SIG-M5 treated with dmso at 0.1 percent for 504 hours (cell line): ENCODE results near the gene SEMG2.
A peak's percentile ranks its signal among the peaks of the same experiment; 100 is the strongest.

ENCODE experiments used
- DNase-seq: peaks from one replicate; lab custom pipeline; 2025; ENCODE audit not compliant: unreplicated experiment; lab: John Stamatoyannopoulos, UW

Gene SEMG2, protein sequence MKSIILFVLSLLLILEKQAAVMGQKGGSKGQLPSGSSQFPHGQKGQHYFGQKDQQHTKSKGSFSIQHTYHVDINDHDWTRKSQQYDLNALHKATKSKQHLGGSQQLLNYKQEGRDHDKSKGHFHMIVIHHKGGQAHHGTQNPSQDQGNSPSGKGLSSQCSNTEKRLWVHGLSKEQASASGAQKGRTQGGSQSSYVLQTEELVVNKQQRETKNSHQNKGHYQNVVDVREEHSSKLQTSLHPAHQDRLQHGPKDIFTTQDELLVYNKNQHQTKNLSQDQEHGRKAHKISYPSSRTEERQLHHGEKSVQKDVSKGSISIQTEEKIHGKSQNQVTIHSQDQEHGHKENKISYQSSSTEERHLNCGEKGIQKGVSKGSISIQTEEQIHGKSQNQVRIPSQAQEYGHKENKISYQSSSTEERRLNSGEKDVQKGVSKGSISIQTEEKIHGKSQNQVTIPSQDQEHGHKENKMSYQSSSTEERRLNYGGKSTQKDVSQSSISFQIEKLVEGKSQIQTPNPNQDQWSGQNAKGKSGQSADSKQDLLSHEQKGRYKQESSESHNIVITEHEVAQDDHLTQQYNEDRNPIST

DNA sequence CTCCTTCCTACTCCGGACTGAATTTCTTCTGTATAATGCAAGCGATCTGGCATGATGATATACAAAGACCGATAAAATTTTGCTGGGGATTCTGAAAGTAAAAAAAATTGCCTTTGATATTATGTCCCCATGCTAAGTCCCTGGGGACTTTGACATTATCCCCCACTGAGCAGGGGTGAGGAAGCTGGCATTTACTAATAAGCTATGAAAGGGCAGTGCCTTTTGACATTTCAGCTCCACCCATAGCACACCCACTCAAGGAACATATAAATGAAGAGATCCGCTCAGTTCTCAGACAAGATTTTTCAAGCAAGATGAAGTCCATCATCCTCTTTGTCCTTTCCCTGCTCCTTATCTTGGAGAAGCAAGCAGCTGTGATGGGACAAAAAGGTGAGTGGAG lies at the start of gene SEMG2:
TSS of gene SEMG2 (plus strand) at position 298 of the 400 bp plus-strand sequence. CDS start at position 315, 17 bp downstream.
- DNase-seq, result no peak

DNA sequence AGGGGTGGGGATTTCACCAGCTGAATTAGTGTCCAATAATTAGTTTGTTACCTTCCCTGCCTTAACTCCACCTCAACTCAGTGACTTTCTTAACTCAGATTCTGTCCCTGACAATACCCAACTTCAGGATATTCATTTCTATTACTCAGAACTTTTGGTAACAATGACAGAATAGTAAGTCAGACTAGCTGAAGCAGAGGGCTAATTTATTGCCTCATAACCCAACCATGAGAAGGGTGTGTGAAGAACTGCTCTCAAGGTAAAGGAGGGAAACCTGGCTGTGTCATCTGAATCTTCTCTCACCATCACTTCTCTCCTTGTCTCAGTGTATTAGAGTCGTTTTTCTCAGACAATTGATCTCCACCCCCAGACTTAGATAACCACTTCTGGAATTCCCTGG lies 47.7 kb upstream of the SEMG2 start:
- no peak for DNase-seq

DNA sequence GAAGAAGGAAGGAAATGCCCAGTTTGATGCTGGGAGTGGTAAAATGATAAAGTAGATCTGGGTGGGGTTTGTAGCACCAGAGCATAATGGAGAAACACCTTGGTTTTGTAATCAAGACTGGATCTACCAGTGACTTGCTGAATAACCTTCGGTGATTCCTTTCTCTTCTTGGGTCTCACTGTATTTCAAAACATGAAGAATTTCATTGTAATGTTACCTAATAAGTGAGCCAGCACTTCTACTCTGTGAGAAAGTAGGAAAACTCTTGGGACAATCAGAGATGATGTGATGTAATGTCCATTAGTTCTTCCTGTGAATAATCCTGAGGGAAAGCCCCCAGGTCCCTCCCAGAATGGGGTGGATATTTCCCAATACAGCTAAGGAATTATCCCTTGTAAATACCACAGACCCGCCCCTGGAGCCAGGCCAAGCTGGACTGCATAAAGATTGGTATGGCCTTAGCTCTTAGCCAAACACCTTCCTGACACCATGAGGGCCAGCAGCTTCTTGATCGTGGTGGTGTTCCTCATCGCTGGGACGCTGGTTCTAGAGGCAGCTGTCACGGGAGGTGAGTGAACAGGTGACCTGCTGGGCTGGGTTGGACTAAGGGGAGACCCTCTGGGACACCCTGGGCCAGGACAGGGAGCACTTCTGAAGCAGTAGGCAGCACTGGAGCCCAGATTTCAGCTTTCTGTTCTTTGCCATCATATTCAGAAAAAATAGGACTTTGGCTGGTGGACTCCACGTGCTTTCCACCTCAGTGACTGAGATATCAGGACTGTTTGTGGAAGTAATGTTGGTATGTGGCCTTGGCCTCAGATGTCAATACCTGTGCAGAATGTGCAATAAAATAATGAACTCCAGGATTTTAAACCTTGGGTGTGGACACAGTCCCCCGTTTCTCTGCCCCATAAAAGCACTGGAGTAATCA lies 46.5 kb upstream of the SEMG2 start, which contains the start of gene PI3:
TSS of gene PI3 (plus strand) at position 469 of the 931 bp plus-strand sequence. CDS start at position 490, 21 bp downstream.
- no peak for DNase-seq

DNA sequence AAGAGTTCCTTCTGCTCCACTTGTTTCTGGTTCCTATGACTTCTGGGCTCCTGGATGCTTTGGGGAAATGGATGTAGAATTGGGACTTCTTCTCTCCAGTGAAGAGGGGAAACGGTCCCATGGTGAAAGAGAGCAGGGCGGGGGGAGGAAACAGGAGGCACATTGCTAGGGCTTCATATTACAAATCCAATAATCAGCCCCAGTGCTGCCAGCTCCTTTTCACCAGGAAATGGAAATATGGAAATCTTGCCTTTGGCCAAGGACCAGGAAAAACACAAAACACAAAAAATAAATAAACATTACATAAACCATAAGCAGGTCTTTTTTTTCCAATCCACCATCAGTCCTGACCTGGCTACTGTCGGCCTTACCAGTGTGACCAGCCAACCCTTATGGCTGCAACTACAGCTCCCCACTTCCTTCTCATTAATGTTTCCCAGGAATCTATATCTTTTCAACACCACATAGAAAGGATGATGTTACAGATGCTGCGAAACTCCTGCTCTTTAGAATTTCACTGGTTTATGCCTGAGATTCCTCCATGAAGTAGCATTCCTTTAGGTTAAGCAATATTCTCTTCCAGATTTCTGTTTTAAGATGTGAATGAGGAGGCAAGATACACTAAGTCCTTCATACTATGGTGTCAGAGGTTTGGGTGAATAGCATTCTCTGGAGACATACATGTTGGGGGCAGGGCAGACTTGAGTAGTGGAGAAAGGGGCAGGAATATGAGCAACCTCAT lies 44.5 kb upstream of the SEMG2 start:
- no peak for DNase-seq

DNA sequence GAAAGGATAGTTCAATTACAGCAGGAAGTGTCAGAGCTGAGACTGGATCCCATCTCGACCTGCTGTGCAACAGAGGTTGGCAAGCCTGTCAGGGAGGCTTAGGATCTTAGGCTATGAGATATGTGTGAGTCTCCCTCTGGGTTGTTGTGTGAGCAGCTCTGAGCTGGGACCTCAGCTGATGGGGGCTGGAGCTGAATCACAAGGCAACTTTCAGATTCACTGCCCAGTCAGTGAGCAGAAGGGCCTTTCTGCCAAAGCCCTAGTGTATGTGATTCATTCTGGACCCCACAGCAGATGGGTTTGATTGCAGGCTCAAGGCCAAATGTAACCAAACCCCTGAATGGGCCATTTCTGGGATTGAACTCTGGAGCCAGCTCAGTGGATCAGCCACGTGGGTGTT lies 42.0 kb upstream of the SEMG2 start:
- no peak for DNase-seq

DNA sequence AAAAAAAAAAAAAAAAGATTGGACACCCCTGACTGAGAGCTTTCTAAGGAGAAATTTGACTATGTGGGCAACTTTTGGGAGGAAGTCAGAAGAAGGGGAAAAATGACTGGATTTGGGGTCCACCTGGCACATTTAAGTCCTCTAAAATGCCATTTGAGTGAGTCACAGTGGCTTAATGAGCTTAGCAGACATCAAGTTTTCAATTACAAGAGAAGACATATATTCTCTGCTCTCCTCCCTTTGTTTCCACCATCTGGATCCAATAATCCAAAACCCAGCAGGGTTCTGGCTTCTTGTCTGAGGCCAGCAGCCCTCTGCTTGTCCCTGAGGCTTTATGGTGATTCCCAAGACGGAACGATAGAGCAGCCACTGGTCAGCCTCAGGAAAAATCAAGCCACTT lies 39.5 kb upstream of the SEMG2 start:
- DNase-seq, result no peak

DNA sequence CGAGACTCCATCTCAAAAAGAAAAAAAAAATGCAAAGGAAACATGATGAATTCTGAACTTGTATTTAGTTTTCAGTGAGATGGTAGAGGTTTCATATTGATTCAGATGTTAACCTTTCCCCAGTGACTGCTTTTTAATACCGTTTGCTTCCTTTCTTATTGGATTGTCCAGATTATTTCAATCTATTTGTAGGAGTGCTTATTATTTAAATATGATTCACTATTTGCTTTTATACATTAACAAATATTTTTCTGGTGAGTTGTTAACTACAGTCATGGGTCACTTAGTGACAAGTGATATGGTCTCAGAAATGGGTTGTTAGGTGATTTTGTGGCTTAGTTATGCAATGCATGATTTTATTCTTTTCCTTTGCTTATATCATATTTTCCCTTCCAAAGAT lies 38.1 kb upstream of the SEMG2 start:
- DNase-seq, result no peak

DNA sequence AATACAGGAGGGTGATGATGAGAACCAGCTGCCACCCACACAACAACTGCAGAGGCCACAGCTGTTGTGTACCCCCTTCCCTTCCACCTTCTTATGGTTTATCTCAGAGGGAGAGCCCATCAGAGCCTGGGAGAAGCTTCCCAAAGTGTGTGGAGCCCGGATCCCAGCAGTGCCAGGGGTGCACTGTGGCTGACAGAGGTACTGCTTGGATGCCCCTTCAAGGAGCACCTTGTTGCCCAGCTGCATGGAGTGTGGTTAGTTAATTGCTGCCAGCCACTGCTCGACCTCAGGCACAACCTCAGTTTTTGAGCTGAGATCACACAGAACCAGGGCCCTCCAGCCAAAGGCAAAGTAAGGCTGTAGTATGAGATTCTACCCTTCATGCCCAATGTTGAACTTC lies 33.5 kb upstream of the SEMG2 start:
- DNase-seq, result no peak

DNA sequence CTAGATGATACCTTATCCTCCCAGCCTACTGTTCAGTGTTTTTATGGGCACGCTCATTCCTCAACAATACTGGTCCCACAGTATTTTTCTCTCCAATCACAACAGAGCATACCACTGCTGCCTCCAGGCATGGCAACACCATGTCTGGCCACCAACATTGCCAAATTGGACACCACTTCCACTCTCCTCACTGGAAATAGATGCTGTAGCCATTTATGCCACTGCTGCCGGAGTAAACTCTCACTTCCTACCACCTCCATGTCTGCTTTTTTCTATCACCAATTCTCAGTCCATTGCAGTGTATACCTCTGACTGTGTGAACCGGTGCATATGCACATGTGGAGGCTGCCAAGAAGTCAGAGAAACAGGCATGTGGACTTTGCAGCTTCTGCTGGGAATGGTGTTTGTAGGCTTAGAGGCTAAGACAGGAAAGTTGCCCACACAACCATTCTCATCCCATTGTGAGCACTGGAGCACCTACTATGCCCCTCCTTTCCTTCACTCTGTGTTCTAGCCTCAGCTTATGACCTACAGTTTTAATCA lies 32.0 kb upstream of the SEMG2 start:
- DNase-seq, result no peak

DNA sequence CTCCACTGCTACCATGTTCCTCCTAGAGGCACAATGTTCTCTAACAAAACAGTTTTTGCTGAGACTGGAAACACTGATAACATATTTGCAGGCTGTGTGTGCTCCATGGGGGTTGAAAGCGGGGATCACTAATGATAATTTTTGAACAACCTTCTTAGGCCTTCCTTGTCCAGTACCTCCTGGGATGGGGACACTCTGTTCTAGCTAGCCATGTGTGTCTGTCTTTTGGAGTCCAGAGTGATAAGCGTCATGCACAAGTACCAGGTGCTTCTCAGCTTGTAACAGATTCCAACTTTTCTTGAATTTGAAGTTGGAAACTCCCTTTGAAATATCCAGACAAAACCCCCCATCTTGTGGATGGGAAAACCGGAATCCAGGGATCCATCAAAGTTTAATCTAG lies 31.3 kb upstream of the SEMG2 start:
- no peak for DNase-seq

DNA sequence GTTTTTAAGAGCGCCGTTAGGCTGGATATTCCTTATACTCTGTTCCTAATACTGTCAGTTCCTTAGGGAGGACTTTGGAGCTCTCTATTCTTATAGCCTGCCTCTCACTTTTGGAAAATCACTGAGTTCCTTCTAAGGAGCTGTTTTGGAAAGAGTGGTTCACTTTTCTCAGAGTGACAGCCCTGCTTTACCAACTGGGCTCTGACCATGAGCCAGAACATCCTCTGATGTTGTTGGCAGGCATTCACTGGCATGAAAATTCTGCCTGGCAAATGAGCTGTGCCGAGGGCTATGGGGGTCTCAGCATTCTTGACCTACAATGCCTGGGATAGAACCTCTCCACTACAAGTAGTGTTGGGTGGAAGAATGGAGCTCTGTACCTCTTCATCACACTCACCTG lies 29.2 kb upstream of the SEMG2 start:
- DNase-seq, result no peak

DNA sequence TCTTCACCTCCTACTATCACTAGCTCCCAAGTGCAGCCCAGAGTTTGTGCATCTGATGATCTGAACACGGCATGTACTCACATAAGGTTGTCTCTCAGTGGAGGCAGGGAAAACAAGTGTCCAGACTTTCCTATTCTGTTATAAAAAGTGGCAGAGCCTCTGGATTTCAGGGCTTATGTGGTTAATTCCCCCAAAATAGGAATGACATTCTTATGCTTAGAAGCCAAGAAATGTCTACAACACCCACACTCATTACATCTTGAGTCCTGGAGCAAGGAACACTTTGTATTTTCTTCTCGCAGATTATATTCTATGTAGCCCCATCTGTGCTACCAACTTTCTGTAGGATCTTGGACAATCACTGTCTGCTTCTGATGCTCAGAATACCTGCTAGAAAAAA lies 27.8 kb upstream of the SEMG2 start:
- DNase-seq, result no peak

DNA sequence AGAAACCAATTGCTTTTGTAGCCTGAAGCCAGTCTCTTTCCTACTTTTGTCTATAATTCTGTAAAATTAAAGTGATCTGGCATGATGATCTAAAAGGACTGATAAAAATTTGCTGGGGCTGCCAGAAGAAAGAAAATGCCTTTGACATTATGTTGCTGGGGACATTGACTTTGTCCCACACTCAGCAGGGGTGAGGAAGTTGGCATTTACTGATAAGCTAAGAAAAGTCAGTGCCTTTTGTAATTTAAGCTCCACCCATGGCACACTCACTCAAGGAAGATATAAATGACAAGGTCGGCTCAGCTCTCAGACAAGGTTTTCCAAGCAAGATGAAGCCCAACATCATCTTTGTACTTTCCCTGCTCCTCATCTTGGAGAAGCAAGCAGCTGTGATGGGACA lies 14.4 kb upstream of the SEMG2 start, which contains the start of gene SEMG1:
TSS of gene SEMG1 (plus strand) at position 309 of the 400 bp plus-strand sequence. CDS start at position 330, 21 bp downstream.
- DNase-seq, result peak; percentile 26

DNA sequence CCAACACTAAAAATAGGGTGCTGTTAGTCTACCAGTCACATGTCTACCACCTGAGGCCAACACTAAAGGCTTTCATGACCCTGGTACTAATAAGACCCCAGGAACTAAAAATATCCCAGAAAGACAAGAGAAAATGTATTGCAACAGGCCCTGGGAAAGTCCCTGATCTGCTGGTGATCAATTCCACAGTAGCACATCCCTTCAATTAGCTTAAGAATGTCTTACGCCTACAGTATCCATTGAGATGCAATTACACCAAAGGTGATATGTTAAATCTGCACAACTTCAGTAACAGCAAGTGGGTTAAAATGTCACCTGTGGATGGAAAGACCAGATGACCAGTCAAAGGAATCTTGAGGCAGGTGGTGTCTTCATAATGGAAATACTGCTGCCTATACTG lies 11.2 kb upstream of the SEMG2 start:
- no peak for DNase-seq

DNA sequence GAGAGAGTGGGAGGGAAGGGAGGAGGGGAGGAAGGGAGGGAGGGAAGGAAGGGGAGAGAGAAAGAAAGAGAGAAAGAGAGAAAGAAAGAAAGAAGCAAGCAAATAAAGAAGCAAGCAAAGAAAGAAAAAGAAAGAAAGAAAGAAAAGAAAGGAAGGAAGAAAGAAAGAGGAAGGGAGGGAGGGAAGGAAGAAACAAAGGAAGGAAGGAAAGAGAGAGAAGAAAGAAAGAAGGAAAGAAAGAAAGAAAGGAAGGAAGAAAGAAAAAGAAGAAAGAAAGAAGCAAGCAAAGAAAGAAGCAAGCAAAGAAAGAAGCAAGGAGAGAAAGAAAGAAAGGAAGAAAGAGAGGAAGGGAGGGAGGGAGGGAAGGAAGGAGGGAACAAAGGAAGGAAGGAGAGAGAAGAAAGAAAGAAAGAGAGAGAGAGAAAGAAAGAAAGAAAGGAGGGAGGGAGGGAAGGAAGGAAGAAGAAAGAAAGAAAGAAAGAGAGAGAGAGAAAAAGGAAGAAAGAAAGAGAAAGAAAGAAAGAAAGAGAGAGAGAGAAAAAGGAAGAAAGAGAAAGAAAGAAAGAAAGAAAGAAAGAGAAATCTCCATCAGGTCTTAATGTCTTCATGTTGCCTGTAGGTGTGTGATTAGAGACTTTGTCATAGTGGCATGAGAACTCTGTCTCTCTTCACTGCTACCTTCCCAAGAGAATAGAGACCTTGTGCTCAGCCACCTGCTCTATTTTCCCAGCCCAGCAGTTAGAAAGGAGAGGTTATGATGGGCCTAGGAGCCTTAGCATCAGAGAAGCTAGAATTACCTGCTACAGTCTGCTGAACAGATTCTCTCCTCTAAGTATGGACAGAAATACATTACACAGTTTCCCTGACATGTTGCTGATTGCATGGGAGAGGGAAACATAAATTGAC lies 9.4 kb upstream of the SEMG2 start:
- no peak for DNase-seq

DNA sequence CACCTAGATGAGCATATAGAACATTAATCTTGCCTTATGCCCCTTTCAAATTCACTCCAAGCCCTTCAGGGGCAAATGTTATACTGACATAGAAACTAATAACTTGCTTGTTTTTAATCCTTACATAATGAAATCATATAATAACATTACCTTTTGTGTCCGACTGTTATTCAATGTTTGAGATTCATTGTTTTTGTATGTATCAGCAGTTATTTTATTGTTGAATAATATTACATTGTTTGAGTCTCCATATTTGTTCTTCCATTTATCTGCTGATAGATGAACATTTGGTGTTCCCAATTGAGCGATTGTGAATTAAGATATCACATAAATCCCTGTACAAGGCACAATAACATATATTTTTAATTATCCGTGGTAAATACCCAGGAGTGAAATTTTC lies 8.3 kb upstream of the SEMG2 start:
- DNase-seq, result no peak

DNA sequence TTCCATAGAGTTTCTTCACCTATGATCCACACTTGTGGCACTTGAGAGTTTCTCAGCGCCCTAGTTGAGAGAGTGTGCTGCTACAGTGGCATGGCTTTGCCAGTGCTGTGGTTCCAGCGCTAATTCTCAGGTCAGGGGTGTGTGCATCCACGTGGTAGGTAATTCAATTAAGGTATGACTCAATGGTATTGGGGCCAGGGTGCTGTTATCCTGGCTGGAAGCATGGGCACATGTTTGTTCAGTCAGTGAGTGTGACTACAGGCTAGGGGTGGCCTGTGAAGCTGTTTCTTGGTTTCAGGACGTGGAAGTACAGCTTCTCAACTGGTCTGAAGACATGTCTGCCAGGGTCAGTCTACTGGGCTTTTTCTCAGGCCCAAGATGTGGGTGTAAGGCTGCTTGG lies 3.0 kb upstream of the SEMG2 start:
- no peak for DNase-seq

DNA sequence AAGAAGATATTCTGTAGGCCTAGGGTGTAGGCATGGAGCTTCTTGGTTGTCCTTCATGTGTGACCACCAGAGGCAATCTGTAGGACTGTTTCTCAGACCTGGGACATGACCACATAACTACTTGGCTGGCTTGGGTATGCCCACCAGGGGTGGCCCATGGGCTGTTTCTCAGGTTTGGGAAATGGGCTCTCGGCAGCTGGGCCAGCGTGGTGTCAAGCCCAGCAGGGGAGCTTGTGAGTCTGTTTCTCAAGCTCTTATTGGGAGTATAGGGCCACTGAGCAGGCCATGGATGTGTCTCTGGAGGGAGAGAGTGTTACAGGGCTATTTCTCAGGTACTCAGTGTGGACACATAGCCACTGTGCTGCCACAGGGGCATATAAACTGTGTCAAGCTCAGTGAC lies 2.5 kb upstream of the SEMG2 start:
- no peak for DNase-seq

DNA sequence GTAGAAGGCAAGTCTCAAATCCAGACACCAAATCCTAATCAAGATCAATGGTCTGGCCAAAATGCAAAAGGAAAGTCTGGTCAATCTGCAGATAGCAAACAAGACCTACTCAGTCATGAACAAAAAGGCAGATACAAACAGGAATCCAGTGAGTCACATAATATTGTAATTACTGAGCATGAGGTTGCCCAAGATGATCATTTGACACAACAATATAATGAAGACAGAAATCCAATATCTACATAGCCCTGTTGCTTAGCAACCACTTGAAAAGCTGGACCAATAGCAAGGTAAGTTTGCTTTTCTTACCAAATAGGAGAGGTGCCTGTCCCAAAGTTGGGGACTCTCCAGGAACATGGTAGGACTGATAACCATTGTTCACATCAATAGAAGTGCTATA lies 2.0 kb downstream of the SEMG2 start:
- no peak for DNase-seq

DNA sequence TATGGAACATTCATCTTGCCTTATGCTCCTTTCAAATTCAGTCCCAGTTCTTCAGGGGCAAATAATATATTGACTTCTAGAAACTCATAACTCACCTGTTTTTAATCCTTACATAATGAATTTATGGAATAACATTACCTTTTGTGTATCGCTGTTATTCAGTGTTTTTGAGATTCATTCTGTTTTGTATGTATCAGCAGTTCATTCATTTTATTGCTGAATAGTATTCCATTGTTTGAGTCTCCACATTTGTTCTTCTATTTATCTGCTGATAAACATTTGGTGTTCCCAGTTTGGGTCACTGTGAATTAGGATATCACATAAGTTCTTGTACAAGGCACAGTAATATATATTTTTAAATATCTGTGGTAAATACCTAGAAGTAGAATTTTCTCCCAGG lies 5.1 kb downstream of the SEMG2 start:
- no peak for DNase-seq
